T-helper 2 cell (primary cell): ENCODE data around the gene DPH2.

ENCODE experiments used
- DNase-seq, 5 experiments: peaks; one replicate each; pipeline versions ENCODE4 v3.0.0 to v3.0.0-alpha.2; 2012 to 2022

The DPH2 gene

DNA sequence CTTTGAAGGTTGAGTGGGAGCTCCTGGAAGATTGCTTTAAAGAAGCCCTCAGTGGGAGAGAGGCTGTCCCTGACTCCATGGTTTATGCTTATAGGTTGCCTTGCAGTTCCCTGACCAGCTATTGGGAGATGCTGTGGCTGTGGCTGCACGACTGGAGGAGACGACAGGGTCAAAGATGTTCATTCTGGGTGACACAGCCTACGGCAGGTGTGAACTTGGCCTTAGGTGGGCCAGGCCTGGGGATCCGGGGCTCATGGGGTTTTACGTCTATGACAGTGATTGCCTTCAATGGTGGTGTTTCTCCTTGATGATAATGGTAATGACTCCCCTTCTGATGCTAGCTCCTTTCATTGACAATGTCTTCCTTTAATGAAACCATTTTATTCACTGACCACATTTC is 692 bp downstream of the DPH2 start:
- DNase-seq: no peak

DNA sequence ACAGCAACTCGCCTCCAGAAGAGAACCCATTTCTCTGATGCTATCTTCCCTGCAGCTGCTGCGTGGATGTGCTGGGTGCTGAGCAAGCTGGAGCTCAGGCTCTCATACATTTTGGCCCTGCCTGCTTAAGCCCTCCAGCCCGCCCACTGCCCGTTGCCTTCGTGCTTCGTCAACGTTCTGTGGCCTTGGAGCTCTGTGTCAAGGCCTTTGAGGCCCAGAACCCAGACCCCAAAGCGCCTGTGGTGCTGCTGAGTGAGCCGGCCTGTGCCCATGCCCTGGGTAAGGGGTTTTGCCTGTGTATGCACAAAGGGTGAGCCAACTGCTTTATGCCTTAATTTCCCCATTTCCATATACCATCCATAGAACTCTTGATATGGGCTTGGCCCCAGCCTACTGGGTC is 1.1 kb downstream of the DPH2 start:
- no peak for DNase-seq

DNA sequence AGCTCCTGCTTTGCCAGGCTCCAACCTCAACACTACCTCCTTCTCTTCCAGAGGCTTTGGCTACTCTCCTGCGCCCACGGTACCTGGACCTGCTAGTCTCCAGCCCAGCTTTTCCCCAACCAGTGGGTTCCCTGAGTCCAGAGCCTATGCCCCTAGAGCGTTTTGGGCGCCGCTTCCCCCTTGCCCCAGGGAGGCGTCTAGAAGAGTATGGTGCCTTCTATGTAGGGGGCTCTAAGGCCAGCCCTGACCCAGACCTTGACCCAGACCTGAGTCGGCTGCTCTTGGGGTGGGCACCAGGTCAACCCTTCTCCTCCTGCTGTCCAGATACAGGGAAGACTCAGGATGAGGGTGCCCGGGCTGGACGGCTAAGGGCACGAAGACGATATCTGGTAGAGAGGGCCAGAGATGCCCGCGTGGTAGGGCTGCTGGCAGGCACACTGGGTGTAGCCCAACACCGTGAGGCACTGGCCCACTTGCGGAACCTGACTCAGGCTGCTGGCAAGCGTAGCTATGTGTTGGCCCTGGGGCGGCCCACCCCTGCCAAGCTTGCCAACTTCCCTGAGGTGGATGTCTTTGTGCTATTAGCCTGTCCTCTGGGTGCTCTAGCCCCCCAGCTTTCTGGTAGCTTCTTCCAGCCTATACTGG is 1.6 kb downstream of the DPH2 start:
- no peak for DNase-seq

DNA sequence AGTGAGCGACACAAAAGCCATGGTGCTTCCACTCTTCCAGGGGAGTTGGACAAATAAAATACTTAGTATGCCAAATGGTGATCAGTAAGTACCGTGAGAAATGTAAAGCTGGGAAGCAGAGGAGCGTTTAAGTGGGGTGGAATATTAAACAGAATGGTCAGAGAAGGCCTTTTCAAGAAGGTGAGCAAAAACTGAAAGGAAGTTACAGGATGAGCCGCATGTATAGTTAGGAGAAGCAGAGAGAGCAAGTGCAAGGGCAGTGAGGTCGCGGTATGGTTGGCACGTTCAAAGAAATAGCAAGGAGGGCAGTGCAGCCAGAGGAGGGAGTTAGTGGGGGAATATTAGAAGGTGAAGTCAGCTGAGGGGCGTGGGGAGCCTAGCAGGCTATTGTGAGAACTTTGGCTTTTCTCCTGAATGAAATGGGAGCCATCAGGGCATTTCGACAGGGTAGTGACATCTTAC is 4.2 kb downstream of the DPH2 start:
- DNase-seq: no peak

DNA sequence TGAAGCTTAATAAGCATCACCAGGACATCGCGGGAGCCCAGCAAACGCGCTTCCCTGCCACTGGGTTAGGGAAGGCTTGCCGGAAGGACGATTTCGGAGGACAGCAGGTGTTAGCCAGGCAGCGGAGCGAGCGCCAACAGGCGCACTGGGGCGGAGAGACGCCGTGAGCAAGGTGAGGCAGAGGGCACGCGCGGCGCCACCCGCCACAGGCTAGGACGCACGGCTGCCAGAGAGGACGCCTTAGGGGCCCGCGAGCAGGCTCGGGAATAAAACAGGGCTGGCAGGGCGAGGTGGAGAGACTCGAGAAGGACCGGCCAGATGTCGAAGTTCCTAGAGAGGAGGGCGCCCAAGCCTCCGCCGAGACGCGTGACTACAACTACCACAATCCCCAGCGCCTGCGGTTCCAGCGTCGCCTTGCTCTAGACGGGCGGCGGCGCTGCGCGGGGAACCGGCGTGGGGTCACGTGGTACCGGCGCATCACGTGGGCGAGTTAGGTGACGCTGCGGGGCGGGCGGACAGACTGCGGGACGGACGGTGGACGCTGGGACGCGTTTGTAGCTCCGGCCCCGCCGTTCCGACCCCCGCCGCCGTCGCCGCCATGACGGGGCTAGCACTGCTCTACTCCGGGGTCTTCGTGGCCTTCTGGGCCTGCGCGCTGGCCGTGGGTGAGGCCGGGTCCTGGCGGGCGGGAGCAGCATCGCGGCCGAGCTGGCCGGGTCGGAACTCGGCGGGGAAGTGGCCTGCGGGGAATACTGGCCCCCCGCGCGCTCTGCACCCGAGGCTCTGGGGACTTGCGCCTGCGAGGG is 4.8 kb downstream of the DPH2 start, which contains the start of gene ATP6V0B:
Gene ATP6V0B (plus strand): TSS at position 518 of the 806 bp plus-strand sequence. CDS start 81 bp downstream, at position 599.
- DNase-seq: peak; percentile 84 to 95 (median 91)

DNA sequence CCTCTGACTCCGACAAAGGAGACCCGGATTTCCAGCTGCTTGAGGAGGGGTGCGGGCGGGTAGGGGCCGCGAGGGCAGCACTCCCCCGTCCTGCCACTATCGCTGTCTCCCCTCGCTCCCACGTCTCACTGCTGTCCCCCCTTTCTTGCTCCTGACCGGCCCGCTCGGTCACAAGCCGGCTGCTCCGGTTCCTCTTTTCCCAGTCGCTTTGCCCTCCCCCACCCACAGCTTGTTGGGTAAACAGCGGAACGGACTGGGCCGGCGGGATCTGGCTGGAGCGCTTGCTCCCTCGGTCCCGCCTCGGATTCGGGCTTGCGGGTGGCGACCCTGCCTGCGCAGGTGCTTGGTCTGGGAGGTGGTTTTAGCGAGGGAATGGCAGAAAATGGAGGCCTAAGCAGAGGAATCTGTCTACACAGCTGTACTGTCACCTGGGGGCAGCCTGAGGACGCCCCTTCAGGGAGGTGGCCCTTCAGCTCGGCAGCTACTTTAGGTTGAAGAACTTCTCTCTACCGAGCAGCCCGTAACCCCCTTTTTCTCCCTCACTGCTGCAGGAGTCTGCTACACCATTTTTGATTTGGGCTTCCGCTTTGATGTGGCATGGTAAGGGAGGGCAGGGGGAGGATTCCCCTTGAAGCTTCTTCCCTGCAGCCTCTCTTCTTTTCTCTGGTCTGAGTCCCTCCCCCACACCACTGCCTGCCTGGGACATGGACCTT is 5.6 kb downstream of the DPH2 start:
- DNase-seq: peak in 2 of 5 experiments; percentile 36 to 50

DNA sequence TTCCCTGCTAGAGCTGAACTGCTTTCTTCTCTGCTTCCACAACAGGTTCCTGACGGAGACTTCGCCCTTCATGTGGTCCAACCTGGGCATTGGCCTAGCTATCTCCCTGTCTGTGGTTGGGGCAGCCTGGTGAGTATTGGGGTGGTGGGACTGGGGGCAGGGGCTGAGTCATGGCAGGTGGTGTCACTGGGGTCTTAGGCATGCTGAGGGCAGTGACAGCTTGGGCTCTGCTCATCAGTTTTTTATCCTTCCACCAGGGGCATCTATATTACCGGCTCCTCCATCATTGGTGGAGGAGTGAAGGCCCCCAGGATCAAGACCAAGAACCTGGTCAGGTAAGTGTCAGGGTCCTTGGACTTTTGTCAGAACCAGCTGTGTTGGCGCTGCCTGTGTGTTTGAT is 6.2 kb downstream of the DPH2 start:
- DNase-seq: no peak

DNA sequence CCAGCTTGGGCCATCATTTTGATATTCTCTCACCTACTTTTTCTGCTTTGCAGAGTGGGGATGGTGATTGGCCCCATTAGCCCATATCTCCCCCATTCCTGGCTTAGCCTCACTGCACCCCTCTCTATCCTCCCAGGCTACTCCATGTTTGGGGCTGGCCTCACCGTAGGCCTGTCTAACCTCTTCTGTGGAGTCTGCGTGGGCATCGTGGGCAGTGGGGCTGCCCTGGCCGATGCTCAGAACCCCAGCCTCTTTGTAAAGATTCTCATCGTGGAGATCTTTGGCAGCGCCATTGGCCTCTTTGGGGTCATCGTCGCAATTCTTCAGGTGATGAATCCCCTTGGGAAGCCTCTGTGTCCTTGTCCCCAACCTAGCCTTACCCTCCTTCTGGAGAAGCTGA is 7.1 kb downstream of the DPH2 start:
- no peak for DNase-seq

DNA sequence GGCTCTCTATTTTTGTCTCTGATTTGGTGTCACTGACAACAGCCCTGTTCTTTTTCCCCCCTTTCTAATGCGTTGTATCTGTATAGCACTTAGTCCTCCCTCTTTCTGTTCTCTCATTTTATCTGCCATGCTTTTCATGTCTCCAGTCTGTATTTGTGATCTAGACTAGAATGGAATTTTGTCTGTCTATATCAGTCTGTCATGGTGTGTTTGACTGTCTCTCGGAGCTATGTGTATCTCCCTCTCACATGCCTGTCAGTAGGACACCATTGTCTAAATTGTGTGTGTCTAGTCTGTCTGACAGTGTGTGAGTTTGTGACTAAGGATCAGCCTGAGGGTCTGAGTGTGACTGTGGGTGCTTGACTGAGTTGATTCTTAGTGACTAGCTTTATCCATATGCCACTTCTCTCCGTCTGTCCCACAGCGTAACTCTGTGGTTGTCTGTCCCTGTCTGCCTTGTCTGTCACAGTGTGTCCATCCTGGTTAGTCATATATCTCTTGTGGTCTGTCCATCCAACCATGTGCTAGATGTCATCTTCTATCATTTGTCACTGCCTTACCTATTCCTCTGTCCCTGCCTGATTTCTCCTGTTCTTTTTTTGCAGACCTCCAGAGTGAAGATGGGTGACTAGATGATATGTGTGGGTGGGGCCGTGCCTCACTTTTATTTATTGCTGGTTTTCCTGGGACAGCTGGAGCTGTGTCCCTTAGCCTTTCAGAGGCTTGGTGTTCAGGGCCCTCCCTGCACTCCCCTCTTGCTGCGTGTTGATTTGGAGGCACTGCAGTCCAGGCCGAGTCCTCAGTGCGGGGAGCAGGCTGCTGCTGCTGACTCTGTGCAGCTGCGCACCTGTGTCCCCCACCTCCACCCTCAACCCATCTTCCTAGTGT is 7.8 kb downstream of the DPH2 start:
- DNase-seq: no peak

DNA sequence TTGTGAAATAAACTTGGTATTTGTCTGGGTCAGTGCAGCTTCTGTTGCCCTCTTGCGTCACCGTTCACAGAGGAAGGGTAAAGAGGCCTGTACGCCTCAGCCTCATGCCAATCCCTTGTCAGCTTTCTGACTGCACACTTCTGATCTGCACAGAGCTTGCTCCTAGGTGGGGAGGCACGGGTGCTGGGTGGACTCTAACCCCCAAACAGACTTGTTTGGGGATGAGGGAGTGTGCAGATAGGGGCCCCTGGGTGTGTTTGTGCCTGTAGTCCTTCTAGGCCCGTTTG is 8.4 kb downstream of the DPH2 start:
- no peak for DNase-seq

DNA sequence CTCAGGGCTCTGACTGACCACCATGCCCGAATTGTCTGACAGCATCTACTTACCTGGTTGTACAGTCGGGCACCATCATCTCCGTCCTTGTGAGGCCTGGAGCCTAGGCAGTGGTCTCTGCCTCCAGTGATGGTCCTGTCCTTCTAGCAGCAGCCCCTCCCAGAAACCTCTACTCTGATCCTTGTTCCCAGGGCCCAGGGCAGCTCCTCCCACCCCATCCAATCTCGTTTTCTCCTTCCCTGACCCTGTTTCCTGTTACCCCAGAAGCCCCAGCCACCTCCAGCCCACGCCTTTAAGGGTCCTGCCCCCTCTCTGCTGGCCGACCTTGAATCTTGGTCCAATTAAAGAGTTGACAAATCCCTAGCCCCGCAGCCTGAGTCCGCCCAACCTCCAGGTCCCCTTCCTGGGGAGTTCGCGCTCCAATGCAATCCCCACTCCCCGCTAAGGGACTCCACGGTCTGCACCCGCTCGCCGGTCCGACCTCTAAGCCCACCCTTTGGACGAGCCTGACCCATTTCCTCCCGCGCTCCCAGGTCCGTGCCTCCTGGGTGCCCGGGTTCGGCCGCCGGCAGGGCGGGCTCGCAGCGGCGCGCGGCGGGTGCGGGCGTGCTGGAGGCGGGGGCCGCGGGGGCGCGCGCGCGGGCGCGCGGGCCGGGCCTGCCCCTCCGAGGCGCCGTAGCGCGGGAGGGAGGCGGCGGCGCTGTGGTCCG is 8.9 kb downstream of the DPH2 start, which contains the start of gene B4GALT2:
Gene B4GALT2 (plus strand): TSS at position 660 of the 710 bp plus-strand sequence. CDS start 1,951 bp downstream, outside the sequence.
- DNase-seq: peak in 3 of 5 experiments; percentile 12 to 69 (median 25)

DNA sequence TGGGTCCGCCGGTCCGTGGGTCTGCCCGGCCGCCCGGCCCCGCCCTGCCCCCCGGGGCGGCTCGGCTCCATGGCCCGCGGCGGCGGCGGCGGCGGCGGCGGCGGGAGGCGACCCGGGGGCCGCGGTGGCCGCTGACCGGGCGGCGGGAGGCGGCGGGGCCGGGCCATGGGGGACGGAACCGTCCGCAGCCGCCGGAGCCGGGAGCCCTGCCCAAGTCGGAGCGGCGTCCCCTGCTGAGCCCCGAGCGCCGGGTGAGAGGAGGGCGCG is 9.4 kb downstream of the DPH2 start:
- no peak for DNase-seq

DNA sequence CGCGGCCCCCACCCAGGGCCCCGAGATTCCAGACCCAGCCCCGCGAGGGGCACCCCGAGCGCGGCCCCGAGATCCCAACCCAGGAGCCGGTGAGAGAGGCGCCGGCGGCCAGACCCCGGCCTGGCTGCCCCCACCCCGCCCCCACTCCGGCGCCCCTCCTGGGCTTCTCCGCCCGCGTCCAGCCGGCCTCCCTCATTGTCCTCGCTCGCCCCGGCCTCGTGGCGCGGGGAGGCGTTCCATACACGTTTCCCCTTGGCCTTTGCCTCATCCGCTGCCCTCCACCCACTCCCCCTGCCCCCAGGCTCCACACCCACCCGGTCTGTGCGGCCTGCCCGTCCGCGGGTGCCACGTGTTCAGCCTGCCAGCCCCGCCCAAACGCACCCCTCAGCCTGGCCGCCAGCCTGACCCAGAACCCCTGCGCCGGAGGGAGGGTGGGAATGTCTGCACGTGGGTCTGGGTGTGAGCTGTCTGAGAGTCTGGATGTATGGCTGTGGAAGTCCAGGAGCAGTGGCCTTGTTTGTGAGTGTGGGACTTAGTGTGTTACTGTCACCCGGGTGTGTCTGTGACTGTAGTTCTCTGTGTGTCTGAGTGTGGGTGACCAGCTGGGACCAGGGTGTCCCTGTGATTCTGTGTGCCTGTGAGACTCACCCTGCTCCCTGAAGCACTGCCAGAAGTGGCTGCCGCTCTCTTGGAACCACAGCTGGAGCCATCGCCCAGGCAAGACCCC is 9.9 kb downstream of the DPH2 start:
- DNase-seq: peak in 2 of 5 experiments; percentile 19 to 24

DNA sequence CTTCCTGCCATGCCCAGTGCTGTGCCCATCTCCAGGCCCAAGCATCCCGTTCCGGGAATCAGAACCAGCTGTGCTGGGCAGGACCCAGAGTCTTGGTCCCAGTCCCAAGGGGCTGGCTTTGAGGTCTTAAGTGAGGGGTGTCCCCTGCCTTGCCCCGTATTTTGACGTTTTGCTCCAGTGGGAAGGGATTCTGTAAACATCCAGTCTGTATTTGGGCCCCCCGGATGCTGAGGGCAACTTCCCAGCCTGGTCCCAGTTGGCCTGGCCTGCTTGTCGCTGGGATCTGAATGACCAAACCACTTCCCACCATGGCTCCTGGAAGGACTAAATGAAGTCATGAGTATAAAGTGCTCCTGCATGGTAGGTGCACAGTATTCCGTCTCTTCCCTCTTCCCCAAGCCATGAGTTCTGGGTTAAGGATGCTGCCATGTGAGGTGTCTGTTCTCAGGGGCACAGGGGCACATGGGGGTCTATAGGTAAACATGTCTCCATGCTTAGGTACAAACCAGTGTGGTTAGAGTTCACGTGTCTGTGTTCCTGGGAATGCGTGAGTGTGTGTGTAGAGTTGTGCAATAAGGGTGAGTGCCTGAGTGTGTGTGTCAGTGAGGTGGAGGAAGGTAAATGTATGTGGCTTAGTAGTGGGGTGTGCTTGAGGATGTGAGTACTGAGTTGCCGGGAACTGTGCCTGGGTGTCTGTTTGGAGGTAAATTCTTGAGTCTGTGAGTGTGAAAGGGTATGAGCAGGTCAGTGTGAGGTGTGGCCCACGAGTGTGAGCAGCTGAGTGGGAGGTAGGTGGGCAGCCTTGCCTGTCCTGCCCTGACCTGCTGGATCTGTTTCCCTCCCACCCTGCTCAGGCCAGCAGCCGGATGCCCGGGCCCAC is 10.7 kb downstream of the DPH2 start:
- no peak for DNase-seq

DNA sequence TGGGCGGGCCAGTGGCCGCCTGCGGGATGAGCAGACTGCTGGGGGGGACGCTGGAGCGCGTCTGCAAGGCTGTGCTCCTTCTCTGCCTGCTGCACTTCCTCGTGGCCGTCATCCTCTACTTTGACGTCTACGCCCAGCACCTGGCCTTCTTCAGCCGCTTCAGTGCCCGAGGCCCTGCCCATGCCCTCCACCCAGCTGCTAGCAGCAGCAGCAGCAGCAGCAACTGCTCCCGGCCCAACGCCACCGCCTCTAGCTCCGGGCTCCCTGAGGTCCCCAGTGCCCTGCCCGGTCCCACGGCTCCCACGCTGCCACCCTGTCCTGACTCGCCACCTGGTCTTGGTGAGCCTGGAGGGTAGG is 11.3 kb downstream of the DPH2 start:
- DNase-seq: no peak

DNA sequence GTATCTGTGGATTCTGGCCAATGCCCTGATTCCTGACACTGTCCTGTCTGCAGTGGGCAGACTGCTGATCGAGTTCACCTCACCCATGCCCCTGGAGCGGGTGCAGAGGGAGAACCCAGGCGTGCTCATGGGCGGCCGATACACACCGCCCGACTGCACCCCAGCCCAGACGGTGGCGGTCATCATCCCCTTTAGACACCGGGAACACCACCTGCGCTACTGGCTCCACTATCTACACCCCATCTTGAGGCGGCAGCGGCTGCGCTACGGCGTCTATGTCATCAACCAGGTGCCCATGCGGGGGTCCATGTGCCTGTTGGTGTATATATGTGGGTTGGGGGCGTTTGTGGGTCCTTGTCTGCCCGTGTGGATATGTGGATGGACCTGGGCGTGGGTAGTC is 11.8 kb downstream of the DPH2 start:
- DNase-seq: no peak

DNA sequence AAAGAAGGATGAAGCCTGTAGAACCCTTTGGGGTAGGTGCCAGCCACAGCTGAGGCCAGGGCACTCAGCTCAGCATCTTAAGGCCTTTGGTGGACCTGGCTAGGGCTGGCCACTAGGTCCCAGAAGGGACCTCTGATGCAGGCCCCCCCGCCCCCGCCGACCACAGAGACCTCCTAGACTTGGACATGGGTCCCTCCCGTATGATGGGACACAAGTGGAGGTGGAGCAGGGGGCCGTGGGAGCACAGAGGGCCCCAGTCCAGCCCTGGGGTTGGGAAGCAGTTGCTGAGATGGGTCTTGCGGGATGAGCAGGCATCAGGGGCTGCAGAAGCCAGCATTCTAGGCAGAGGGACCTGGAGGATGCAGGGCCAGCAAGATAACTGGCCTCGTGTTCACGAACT is 12.4 kb downstream of the DPH2 start:
- no peak for DNase-seq

DNA sequence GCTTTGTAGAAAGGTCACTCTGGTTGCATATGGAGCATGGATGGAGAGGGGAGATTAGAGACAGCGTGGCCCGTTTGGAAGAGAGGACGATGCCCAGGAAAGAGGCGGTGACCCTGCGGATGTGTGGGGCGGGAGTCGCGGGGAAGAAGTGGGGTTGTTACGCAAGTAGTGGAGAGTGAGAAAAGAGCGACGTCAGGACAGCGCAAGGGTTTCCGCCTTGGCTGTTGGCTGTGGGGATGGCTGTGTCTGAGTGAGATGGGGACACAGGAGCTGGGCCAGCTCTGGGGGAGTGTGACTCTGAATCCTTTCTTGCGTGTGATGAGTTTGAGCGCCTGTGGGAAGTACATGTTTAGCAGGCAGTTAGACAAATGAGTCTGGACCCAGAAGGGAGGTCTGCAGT is 13.0 kb downstream of the DPH2 start:
- DNase-seq: no peak

DNA sequence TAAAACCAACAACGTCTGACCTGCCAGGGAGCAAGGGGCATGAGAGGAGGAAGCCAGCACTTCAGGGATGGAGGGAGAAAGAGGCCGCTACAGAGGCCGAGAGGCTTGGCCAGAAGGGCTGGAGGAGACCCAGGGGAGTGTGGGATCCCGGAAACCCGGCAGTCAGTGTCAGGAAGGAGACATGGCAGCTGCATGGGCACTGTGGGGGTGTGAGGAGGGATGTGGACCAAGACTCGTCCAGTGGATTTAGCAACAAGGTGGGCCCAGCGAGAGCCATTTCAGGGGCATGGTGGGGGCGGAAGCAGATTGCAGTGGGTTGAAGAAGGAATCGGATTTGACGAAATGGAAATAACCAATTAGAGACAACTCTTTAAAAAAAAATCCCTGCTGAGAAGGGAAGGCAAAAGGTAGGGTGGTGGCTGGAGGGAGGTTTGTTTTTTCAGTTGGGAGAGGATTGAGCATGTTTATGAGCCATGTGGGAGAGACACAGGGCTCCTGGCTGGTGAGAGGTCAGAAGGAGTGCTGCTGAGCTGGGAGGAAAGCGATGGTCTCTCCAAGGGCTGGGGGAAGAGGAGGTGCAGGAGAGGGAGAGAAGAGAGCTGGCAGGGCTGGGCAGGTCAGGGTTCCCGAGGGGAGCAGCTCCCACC is 13.6 kb downstream of the DPH2 start:
- DNase-seq: no peak

DNA sequence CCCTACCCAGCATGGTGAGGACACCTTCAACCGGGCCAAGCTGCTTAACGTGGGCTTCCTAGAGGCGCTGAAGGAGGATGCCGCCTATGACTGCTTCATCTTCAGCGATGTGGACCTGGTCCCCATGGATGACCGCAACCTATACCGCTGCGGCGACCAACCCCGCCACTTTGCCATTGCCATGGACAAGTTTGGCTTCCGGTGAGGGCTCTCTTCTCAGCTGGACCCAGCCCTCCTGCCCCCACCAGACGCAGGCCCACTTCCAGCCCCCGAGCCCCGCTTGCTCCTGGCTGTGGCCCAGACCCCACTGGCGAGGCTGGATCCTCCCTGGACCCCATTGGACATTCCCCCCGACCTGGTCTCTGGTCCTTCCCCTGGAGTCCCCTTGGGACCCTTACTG is 15.0 kb downstream of the DPH2 start:
- no peak for DNase-seq
